SKM-1 (cell line): Measurements from ENCODE around the gene INPP4B.
"Not testable (repeated sequence)": the region's sequence is repeated elsewhere in the genome, so short reads cannot be mapped to it uniquely, and the experiment has no call there.

Experiments used
- DNase-seq: peaks from one replicate; lab custom pipeline; 2025; ENCODE audit not compliant: unreplicated experiment; lab: John Stamatoyannopoulos, UW

Gene INPP4B

DNA sequence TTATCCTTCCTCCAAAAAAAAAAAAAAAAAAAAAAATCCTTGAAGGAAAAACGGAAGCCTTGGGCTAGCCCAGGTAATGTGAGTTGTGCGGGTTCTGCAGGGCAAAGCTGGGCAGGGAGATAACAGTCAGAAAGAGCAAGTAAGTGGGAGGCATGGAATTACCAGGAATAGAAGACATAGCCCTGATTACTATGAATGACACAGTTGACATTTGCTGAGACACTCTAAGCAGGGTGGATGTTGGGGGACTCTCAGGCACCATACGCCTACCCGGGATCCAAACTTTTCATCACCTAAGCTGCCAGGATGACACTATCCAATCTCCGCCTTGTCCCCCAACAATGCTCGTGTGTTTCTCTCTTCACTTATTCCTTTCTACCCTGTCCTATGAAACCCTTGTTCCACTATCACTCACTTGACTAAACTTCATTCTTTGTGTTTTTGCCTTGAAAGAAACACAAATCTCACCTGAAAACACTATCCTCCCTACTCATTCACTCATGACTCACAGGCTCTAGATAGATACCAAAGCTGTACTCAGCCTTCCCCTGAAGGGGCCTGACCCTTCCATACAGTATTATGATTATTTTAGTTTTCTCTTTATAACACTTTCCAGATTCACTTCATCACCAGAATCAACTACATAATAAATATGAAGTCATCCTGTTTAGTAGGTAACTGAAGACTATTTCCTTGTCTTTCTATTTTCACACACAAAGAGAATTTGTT is 158.4 kb downstream of the INPP4B start:
- no peak for DNase-seq

DNA sequence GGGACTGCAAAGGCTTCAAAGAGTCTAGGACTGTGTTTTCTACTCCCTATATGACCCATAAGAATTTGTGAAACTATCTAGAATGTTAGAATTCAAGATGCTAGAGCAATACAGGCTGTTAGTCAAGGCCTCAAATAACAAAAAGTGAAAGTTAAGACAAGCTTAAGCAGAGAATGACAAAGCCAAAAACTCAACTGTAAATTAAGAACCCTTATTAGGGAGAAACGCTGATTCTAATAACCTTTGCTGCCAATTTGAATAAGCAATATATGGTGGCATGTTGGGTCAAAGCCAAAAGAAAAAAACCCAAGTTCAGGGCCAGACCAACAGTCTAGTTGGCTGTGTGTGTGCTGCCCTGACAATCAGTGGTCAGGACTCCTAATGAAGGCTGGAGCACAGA is 160.0 kb downstream of the INPP4B start:
- no peak for DNase-seq

DNA sequence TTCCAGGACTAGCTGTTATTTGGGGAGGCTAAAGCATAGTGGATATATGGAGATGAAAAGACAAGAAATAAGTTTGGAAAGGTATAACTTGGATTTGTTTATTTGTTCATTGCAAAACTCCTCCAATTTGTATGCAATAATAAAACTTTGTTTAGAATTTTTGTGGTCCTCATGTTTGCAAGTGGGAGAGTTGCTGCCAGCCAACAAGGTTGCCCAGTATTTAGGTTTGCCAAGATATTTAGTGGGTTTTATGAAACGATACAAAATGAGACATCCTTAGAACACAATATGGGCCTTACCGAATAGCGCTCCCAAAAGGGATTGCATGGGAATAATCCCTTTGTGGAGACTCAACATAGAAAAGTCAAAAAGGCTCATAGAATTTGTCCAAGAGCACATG is 162.1 kb downstream of the INPP4B start:
- no peak for DNase-seq

DNA sequence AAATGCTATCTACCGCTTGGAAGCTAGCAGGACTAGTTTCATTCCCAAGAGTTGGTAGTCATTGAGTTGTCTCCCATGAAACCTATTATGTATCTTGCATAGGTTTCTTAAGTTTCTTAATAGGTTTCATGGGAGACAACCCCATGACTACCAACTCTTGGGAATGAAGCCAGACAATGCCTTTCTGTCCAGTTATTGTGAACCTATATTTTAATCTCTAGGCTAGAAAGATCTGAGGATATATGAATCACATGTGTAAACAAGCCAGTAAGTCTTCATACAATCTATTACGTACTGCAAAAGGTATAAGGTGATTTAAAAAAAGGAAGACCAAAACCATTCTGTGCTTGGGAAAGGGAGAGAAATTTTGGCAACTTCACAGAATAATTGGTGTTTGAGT is 162.6 kb downstream of the INPP4B start:
- no peak for DNase-seq

DNA sequence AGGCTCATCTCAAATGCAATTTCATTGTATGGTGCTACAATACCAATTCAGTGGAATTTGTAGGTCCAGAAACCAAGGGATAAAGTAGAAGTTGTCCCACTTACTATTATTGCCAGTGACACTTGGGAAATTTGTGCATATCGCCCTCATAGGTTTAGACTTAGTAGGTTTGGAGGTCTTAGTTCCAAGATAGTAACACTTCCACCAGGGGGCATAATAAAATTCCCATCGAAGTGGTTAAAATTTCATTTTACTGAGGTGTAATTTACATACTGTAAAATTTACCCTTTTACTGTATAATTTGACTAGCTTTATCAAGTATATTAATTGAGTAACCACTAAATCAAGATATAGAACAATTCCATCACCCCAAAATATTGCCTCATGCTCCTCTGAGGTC is 174.6 kb downstream of the INPP4B start:
- DNase-seq, result no peak

DNA sequence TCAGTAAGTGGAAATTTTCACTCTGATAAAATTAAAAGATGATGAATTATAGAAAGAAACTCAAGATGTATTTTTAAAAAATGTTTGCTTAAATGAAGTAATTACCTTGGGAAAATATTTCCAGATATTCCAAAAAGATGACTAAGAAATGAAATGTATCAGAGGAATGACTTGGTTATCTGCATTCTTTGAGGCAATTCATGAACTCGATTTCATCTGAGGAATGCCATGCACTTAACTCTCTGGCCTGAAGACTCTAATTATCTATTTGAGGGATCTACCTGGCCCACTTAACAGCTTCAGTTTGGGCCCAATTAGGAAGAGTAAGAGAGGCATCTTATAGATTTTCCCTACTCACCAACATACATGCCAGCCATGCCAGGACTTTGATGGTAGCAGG is 182.3 kb downstream of the INPP4B start:
- DNase-seq, result no peak

DNA sequence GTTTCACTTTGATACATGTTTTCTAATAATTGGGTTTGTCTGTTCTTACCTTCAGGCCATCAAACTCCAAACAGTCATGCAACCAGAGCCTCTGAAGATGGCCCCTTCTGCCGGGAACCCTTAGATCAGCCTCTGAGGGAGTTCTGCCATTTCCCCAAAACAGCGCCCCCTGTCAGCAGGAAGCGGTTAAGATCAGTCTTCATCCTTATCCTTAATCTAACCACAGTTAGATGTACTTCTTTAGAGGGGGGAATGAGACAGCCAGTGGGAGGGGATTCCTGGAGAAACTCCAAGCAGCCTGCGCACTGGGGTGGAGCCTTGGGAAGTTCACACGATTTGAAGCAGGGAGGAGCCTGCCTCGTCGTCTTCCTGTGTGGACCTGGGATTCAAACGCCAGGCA is 185.4 kb downstream of the INPP4B start:
- no peak for DNase-seq

DNA sequence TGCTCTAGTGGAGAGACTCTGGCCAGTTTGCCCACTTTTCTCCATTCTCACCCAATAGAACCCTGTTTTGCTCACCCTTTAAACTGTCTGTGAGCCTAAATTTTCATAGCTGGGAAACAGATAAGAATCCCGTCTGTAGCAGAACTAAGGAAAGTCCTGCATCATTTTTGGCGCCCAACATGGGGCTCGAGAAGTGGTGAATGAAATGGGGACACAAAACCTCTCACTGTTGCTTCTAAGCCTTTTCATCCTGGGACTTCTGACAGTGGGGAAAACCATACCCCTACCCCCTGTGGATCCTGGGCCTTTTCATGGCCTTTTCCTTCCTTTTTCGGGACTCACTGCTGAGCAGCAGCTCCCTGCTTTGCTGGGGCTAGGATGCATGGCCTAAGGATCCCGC is 189.9 kb downstream of the INPP4B start:
- DNase-seq, result no peak

DNA sequence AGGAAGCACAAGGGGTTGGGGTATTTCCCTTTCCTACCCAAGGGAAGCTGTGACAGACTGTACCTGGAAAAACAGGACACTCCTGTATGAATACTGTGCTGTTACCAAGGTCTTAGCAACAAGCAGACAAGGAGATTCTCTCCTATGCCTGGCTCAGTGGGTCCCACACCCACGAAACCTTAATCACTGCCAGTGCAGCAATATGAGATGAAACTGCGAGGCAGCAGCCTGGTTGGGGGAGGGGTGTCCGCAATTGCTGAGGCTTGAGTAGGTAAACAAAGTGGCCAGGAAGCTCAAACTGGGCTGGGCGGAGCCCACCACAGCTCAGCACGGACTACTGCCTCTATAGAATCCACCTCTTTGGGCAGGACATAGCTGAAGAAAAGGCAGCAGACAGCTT is 197.7 kb downstream of the INPP4B start:
- no peak for DNase-seq

DNA sequence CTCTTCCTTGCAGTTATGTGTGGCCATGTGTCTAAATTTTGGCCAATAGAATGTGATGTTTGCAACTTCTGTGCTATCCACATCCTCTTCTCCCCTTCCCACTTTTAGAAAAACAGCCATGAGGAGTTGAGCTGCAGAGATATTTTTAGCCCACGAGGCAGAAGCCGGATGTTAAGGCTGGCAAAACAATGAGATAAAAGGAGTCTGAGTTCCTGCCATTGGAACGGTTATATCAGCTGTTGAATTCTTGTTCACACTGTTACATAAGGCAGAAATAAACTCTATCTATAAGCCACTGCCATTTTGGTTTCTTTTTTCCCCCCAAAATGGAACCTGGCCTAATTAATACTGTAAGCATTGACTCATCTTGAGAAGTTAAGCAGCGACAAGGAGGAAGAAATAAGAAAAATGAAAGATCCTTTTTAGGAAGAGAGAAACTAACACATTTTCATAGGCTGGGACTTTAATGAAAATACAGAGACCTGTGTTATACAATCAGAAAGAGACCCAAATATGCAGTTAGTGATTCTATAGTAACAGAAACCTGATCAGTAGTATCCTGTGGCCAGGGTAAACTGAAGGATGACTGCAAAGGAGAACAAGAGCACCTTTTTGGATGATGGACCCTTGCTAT is 200.5 kb downstream of the INPP4B start:
- no peak for DNase-seq

DNA sequence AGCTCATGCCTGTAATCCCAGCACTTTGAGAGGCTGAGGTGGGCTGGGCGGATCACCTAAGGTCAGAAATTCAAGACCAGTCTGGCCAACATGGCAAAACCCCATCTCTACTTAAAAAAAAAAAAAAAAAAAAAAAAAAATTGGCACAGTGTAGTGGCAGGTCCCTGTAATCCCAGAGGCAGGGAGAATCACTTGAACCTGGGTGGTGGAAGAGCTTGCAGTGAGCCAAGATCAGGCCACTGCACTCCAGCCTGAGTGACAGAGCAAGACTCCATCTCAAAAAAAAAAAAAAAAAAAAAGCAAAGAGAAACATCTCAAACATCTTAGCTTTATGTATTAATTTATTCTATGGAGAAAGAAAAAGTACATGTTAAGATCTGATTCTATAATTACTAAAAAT is 201.5 kb downstream of the INPP4B start:
- DNase-seq, result not testable (repeated sequence)

DNA sequence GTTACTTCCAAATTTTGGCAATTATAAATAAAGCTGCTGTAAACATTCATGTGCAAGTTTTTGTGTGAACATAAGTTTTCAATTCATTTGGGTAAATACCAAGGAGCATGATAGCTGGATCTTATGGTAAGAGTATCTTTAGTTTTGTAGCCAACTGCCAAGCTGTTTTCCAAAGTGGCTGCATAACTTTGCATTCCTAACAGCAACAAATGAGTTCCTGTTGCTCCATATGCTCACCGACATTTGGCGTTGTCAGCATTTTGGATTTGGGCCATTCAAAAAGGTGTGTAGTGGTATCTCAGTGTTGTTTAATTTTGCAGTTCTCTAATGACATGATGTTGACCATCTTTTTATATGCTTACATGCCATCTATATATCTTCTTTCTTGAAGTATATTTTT is 208.5 kb downstream of the INPP4B start:
- no peak for DNase-seq

DNA sequence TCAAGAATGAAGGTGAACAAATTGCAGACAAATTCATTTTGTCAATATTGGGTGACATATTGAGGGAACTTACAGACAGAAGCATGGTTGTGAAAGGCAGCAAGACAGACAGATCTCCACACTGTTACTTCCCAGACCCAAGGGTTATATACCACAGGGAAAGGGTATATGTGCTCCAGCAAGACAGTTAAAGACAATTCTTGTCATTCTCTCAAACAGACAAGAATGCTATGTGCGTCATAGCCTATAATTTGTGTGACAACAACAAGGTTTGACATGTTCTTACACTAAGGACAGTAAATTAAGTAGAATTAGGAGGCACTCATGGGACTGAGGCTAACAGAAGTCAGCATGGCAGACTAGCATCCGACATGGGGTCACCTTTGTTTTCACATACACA is 214.3 kb downstream of the INPP4B start:
- no peak for DNase-seq

DNA sequence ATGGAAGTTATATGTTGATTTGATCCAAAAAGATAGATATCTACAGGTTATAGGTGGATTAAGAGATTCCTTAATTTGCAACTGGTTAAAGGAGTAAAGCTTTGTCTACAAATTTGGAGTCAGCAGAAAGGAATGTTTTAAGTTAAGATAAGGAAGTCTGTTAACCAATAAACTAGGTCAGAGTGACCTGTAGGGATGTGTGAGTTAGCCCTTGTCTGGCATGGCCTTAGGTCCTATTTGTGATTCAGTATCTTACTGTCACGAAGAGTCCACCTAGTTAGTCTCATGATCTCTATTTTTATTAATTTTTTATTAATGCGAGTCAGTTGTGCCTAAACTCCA is 230.8 kb downstream of the INPP4B start:
- DNase-seq, result no peak

DNA sequence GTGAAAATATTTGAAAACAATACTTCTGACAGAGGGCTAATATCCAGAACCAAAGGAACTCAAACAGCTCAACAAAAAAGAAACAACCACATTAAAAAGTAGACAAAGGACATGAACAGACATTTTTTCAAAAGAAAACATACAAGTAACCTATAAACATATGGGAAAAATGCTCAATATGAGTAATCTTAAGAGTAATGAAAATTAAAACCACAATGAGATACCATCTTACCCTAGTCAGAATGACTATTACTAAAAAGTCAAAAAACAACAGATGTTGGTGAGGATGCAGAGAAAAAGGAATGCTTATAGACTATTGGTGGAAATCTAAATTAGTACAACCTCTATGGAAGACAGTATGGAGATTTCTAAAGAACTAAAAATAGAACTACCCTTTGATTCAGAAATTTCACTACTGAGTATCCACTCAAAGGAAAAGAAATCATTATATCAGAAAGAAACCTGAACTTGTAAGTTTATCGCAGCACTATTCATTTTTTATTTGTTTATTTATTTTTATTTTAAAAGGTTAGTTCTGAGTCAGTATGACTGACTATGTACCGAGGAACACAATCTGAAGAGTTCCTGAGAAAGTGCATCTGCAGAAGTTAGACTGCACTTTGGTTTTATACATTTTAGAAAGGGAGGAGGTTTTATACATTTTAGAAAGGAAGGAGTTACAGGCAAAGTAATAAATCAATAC is 231.3 kb downstream of the INPP4B start:
- no peak for DNase-seq

DNA sequence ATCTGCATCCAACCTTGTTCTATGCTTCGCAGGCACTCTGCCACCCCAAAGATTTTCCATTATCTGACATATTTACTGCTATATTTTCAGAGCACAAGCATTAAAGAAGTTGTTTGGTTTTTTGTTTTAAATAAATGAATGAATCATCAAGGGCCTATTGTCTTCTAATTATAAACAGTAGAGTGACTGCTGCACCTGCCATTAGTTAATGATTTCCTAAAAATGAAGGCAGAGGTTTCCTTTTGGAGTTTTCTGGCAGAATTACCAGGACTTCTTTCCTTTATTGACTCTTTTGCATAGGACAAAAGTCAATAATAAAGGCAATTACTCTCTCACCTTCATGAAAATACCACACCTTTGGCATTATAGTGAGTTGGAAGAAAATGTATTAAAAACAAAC is 238.1 kb downstream of the INPP4B start:
- DNase-seq, result no peak

DNA sequence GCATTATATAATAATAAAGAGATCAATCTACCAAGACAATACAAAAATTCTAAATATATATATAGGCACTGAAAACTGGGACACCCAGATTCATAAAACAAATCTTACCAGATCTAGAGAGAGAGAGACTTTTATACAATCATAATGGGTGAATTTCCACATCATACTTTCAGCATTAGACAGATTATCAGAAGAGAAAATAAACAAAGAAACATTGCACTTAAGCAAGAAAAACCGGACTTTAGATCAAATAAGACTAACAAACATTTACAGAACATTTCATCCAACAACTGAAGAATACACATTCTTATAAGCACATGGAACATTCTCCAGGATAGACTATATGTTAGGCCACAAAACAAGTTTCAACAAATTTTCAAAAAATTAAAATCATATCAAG is 245.1 kb downstream of the INPP4B start:
- no peak for DNase-seq

DNA sequence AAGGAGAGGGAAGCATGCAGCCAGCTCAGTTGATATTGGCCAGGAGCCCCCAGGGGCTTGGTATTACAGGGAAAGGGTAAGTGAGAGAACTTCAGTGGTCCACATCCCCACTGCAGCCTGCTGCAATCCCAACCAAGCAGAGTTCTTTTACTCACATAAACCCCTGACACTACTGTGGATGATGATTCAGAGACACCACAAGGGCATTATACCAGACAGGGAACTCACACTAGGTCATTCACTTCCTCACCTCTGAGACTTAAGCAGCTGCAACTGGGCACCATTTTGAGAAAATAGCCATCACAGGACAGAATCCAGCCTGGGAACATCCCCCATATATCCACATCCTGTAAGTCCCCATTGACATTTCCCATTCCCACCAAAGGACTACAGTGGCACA is 248.0 kb downstream of the INPP4B start:
- DNase-seq, result no peak

DNA sequence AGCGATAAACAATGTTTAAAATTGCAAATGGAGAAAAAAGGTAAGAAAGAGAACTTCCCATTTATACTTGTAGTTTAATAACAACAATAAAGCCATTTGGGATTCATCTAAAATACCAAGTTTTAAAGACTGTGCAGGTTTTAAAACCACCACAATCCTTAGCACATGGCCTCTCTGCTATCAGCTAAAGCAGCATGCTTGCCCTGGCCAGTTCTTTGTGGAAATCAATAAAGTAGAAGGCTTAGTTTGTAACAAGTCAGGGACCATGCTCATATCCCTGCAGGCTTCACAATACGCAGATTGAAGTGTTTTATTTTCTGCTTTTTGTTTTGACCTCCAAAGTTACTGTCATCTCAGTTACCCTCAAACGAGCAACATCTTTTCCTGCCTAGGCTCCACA is 249.5 kb downstream of the INPP4B start:
- DNase-seq, result no peak

DNA sequence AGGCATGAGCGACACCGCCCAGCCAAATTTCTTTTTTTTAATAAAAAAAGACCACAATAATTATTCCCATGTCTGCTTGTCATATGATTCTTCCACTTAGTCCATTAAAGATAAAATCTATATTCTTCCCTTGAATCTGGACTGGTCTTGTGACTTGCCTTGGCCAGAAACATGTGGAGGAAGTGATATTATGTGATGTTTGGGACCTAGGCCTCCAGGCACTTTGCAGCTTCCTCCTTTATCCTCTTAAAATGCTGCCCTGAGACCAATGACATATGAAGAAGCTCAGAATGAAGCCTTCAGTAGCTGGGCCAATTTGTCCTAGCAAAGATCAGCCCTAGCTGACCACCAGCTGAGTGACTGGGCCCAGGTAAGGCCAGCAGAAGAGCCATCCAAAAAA is 250.0 kb downstream of the INPP4B start:
- DNase-seq, result no peak

DNA sequence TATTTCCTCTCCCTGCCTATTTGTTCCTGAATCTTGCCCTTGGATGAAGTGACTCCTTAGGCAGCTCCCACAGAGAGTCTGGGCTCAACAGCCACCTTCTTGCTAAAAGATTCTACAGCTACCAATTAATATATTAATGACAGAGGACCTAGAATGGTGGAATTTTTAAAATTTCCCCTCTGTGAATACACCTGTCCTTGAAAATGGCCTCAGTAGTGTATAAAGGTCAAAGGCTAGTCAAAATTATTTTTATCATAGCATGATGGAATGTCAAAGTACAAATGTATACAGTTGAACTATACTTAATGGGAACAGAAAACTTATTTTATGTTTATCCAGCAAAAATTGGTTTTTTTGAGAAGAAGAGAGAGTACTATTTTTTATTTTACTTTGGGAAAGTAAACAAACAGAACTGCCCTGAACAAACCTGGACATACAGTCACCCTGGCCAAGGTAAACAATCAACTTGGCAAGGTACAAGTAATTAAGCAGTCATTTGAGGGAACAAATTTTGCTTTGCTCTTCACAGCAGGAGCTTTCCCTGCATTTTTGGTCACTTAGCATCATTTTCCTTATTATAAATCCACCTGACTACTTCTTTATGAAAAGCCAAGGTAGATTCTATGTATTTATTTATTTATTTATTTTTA is 250.8 kb downstream of the INPP4B start:
- DNase-seq, result no peak

DNA sequence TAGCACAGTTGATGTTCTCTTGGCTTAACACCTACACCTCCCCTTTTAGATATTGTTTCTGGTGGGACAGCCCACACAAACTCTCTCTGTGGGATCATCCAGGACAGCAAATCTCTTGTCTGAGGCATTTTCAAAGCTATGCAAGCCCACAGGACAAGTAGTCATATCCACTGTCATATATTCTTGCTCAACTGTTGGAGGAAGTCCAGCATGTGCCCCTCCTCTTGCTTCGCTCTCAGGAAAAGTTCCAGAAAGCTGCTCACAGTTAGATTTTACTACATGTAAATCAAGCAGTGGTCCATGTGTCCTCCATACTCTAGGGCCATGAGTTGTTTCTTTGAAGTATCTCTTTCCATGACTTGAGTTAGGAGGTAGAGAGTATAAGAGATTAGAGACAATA is 260.7 kb downstream of the INPP4B start:
- DNase-seq, result no peak
